Vagina (tissue), 2 donors: ENCODE results near the gene KRTAP10-5.

Experiments
- POLR2A ChIP-seq, 2 donors: fragments of 450-650 bp; IDR thresholded peaks; one replicate each; pipeline ENCODE4 v1.6.1; 2017; ENCODE audit warnings: antibody characterized with exemption in 2 of 2, mild to moderate bottlenecking in 2 of 2, moderate library complexity in 2 of 2
- TF ChIP-seq, protein P1 (sequence below), 3 experiments: fragments of 450-650 bp in 2 of 3; fragments of 200-600 bp in 1 of 3; sonication (generic) in 1 of 3; IDR thresholded peaks; one replicate each; pipeline ENCODE4 v1.5.1; 2017 to 2019; ENCODE audit warnings: antibody characterized with exemption in 3 of 3, mild to moderate bottlenecking in 2 of 3, moderate library complexity in 2 of 3

- TF ChIP-seq, protein P1, sequence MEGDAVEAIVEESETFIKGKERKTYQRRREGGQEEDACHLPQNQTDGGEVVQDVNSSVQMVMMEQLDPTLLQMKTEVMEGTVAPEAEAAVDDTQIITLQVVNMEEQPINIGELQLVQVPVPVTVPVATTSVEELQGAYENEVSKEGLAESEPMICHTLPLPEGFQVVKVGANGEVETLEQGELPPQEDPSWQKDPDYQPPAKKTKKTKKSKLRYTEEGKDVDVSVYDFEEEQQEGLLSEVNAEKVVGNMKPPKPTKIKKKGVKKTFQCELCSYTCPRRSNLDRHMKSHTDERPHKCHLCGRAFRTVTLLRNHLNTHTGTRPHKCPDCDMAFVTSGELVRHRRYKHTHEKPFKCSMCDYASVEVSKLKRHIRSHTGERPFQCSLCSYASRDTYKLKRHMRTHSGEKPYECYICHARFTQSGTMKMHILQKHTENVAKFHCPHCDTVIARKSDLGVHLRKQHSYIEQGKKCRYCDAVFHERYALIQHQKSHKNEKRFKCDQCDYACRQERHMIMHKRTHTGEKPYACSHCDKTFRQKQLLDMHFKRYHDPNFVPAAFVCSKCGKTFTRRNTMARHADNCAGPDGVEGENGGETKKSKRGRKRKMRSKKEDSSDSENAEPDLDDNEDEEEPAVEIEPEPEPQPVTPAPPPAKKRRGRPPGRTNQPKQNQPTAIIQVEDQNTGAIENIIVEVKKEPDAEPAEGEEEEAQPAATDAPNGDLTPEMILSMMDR (IDR thresholded peaks at IDR 0.05), result no peak
- TF ChIP-seq POLR2A (IDR thresholded peaks at IDR 0.05), result no peak
These were observed 29.0 kb downstream of the KRTAP10-5 start, which contains the start of gene KRTAP10-2 for GRCh38 chr21:44551340-44551961.
